CD1c-positive myeloid dendritic cell (primary cell): ENCODE data around the gene CTDP1.
A peak's percentile ranks its signal among the peaks of the same experiment; 100 is the strongest.

ENCODE experiments used
- DNase-seq: peaks from one replicate; pipeline ENCODE4 v3.0.0-alpha.2; 2016; ENCODE audit errors: extremely low spot score

Gene CTDP1

GRCh38 chr18:79796016-79796415 lies 116.4 kb downstream of the CTDP1 start:
- DNase-seq, result peak; percentile 37

GRCh38 chr18:79796531-79797405 lies 117.2 kb downstream of the CTDP1 start:
- no peak for DNase-seq

- DNase-seq, result no peak
These were observed 118.1 kb downstream of the CTDP1 start, which contains the start of gene KCNG2 for GRCh38 chr18:79797518-79798345. TSS of gene KCNG2 (plus strand) at chr18:79797938. CDS start at chr18:79863668, 65,730 bp downstream.

GRCh38 chr18:79798346-79798998 lies 118.9 kb downstream of the CTDP1 start:
- DNase-seq, result no peak

- DNase-seq, result no peak
These were observed 119.4 kb downstream of the CTDP1 start for GRCh38 chr18:79798999-79799370.

- DNase-seq, result peak; percentile 32
These were observed 120.2 kb downstream of the CTDP1 start for GRCh38 chr18:79799619-79800370.

- no peak for DNase-seq
These were observed 121.0 kb downstream of the CTDP1 start for GRCh38 chr18:79800371-79801180.

GRCh38 chr18:79801217-79801616 lies 121.6 kb downstream of the CTDP1 start:
- no peak for DNase-seq

GRCh38 chr18:79801641-79802040 lies 122.0 kb downstream of the CTDP1 start:
- DNase-seq, result no peak

GRCh38 chr18:79802298-79802697 lies 122.7 kb downstream of the CTDP1 start:
- DNase-seq, result no peak

- DNase-seq, result no peak
These were observed 124.0 kb downstream of the CTDP1 start for GRCh38 chr18:79803611-79804051.
